ENCODE measurements around the gene SIRT4.

The SIRT4 gene

DNA sequence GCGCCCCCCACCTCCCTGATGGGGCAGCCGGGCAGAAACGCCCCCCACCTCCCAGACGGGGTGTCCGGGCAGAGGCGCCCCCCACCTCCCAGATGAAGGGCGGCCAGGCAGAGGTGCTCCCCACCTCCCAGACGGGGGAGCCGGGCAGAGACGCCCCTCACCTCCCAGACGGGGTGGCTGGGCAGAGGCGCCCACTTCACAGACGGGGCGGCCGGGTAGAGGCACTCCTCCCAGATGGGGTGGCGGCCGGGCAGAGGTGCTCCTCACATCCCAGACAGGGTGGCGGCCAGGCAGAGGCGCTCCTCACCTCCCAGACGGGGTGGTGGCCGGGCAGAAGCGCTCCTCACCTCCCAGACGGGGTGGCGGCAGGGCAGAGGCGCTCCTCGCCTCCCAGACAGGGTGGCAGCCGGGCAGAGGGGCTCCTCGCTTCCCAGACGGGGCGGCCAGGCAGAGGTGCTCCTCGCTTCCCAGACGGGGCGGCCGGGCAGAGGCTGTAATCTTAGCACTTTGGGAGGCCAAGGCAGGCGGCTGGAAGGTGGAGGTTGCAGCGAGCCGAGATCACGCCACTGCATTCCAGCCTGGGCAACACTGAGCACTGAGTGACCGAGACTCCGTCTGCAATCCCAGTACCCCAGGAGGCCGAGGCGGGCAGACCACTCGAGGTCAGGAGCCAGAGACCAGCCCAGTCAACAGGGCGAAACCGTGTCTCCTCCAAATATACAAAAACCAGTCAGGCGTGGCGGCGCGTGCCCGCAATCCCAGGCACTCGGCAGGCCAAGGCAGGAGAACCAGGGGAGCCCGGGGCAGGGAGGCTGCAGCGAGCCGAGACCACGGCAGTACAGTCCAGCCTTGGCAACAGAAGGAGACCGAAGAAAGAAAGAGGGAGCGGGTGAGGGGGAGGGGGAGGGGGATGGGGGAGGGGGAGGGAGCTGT is 23.7 kb upstream of the SIRT4 start:
- no peak for DNase-seq (ENCODE audit: low read depth in 2 of 2)

DNA sequence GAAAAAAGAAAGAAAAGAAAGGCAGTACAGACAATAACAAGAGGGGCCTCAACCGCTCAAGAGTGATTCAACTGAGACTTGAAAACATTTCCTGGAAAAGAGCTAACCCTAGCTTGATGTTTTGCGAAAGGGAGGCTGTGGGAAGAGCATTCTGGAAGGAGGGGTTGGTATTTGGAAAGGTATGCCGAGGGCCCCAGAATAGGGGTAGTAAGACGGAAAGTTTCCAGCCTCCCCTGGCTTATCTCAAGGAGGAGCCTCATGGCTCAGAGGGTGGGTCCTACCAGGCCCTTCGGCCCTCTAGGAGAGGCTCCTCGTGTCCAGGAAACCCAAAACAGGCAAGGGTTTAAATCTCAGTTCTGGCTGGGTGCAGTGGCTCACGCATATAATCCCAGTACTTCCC is 18.8 kb upstream of the SIRT4 start:
- DNase-seq (ENCODE audit: low read depth in 2 of 2): no peak

DNA sequence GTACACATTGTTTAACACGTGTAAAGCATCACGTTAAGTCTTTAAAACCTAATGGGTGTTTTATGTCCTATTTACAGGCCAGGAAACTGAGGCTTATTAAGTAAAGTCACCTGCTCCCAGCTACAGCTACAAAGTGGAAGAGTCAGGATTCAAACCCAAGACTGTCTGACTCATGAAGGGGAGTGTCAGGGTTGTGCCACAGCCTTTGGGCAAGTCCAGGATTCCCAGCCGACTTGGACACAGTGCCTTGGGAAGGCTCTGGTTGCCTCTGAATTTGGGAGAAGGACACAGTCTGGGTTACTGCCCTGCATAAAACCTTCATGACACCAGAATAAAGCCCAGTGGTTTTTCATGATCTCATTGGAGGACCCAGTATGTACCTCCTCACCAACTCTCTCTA is 17.7 kb upstream of the SIRT4 start:
- DNase-seq (ENCODE audit: low read depth in 2 of 2): no peak

- no peak for DNase-seq (ENCODE audit: low read depth in 2 of 2)
These were observed 15.2 kb upstream of the SIRT4 start for GRCh38 chr12:120286768-120287490.

DNA sequence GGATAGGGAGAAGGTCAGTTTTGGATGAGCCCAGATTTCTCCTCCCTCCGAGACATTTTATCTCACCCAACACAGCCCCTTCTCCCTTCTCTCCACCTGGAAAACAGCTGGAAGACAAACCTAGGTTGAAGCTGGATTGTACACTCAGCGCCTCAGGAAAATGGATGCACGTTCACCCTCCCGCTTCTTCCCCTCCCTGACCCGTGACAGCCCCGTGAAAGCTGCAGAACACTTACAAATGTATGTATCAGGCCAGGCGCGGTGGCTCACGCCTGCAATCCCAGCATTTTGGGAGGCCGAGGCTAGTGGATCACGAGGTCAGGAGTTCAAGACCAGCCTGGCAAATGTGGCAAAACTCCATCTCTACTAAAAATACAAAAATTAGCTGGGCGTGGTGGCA is 14.6 kb upstream of the SIRT4 start:
- no peak for DNase-seq (ENCODE audit: low read depth in 2 of 2)

DNA sequence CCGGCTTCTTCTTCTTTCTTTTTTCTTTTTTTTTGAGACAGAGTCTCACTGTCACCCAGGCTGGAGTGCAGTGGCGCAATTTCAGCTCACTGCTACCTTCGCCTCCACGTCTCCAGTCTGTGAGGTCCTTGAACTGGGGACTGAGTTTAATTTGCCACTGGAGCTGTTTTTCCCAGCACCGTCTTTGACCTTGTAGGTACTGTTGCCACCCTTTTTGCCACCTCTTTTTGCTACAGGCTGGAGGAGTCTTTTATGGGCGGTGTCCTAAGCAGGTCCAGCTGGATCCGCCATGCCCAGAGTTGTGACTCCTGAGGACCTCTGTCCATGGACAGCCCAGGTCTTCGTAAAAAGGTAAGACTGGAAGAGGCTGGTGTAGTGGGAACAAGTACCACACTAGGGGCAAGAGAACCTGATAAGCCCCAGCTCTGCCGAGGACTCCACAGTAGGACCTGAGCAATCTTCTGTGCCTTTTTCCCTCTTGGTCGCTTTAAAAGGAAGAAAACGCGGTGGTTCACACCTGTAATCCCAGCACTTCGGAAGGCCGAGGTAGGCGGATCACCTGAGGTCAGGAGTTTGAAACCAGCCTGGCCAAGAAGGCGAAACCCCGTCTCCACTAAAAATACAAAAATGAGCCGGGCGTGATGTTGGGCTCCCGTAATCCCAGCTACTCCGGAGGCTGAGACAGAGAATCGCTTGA is 11.4 kb upstream of the SIRT4 start:
- peak in 1 of 2 donors; percentile 1 for DNase-seq (ENCODE audit: low read depth in 2 of 2)

GRCh38 chr12:120292411-120292660 is 9.8 kb upstream of the SIRT4 start:
- DNase-seq (ENCODE audit: low read depth in 2 of 2): no peak

- DNase-seq (ENCODE audit: low read depth in 2 of 2): peak; percentile 48 to 68
These were observed 9.2 kb upstream of the SIRT4 start, which contains the start of gene RNU4-1 for GRCh38 chr12:120292661-120293531. Gene RNU4-1 (minus strand): TSS chr12:120293237.

DNA sequence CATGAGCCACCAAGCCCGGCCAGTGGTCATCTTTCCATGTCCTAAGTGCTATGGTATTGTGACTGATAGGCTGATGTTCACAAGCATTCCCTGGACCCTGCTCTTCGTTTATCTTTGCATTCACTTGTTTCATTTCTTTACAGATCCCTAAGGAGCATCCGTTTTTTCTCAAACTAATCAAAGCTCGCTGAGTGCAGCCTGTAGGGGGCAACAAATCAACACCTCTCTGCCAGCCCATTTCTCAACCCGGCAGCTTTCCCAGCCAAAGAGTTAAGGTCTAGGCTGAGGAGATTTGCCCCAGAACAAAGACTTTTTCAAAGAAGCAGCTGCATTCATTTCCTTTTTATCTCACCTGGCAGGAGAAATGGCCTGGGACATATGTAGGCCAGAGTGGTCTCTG is 12.1 kb downstream of the SIRT4 start:
- DNase-seq (ENCODE audit: low read depth in 2 of 2): no peak

- DNase-seq (ENCODE audit: low read depth in 2 of 2): no peak
These were observed 14.7 kb downstream of the SIRT4 start for GRCh38 chr12:120316798-120317223.

- DNase-seq (ENCODE audit: low read depth in 2 of 2): peak; percentile 100
These were observed 15.3 kb downstream of the SIRT4 start for GRCh38 chr12:120317224-120318105.

DNA sequence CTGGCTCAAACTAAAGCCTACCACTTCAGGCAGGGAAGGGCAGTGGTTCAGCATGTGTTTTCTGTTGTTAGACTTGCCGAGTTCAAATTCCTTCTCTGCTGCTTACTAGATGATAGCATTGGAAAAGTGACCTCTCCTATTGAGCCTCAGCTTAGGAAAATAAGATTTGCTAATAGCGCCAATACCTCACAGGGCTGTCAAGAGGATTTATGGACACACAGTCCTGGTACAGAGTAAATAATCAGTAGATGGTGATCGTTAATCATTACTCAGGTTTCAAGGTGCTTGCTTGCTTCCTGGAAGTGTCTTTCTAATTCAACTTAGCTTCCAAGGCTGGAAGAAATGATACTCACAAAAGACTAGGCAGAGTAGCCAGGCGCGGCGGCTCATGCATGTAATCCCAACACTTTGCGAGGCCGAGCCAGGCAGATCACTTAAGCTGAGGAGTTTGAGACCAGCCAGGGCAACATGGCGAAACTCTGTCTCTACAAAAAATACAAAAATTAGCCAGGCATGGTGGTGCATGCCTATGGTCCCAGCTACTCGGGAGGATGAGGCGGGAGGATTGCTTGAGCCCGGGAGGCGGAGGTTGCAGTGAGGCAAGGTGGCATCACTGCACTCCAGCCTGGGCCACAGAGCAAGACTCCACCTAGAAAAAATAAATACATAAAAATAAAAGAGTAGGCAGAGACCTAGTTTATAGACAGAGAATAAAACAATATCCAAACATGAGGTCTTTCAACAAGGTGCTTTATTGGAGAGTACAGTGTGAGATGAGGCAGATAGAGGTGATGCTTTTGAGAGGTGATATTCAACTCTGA is 19.5 kb downstream of the SIRT4 start:
- no peak for DNase-seq (ENCODE audit: low read depth in 2 of 2)

GRCh38 chr12:120323772-120324171 is 21.7 kb downstream of the SIRT4 start:
- no peak for DNase-seq (ENCODE audit: low read depth in 2 of 2)

DNA sequence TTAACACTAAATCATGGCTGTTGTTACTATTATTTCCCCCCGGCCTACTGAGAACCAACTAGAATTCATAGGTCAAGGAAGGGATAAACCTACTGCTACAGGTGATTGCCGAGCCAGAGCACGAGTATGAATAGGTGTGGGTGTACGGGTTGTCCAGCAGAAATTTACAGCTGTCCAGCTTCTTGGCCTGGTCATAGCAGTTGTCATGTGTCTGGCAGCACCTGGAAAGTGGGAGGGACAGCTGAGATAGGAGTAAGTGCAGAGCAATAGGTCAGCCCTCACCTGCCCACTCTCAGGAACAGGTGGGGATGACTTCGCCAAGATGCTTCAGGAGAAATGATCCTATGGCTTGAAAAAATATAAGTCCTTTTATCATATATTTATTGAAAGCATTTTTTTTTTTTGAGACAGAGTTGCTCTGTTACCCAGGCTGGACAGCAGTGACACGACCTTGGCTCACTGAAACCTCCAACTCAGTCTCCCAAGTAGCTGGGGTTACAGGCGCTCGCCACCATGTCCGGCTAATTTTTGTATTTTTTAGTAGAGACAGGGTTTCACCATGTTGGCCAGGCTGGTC is 22.8 kb downstream of the SIRT4 start:
- no peak for DNase-seq (ENCODE audit: low read depth in 2 of 2)

GRCh38 chr12:120327593-120327992 is 25.5 kb downstream of the SIRT4 start, which contains the start of gene PLA2G1B:
Gene PLA2G1B (minus strand): TSS chr12:120327779. CDS start chr12:120327753, 26 bp downstream.
- DNase-seq (ENCODE audit: low read depth in 2 of 2): no peak

DNA sequence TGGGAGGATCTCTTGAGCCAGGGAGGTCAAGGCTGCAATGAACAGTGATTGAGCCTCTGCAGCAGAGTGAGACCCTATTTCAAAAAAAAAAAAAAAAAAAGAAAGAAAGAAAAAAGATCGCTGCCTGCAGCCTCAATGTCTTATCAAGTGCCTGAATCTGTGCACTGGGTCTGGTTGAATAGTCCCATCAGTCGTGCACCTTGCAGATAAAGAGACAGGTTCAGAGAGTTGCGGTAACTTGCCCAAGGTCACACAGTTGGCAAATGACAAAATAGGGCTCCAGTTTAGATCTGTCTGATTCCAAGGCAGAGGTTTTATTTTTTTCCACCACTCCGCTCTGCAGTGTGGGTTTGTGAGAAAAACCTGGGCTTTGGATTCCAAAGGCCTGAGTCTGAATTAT is 26.1 kb downstream of the SIRT4 start:
- DNase-seq (ENCODE audit: low read depth in 2 of 2): no peak

- no peak for DNase-seq (ENCODE audit: low read depth in 2 of 2)
These were observed 29.3 kb downstream of the SIRT4 start for GRCh38 chr12:120331390-120331789.

DNA sequence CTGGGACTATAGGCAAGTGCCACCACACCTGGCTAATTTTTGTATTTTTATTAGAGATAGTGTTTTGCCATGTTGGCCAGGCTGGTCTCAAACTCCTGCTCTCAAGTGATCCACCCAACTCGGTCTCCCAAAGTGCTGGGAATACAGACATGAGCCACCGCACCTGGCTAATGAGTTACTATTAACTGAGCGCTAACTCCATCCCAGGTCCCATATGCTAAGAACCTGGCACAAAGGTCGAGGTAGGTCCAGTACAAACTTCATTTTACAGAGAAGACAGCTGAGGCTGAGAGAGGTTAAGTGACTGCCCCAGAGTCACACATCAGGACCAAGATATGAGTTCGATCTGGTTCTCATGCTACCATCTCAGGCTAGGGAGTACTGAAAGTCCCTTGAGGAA is 29.9 kb downstream of the SIRT4 start:
- no peak for DNase-seq (ENCODE audit: low read depth in 2 of 2)

GRCh38 chr12:120332523-120332922 is 30.4 kb downstream of the SIRT4 start:
- no peak for DNase-seq (ENCODE audit: low read depth in 2 of 2)
